Subcutaneous adipose tissue (tissue), 4 donors: Measurements from ENCODE around the gene FNDC5. TPM values are rescaled to one million over a fixed set of nuclear protein-coding genes. Genes with fewer than 3 reads are reported as not detected.

Experiments
- total RNA-seq, 4 donors: library from RNA; depleted of rRNA; stranded (reverse); fragments of >200 nt; gene quantifications; one replicate each; pipeline ENCODE4 v1.1.0, GENCODE V29; 2016
- TF ChIP-seq, protein P1 (sequence below): fragments of 450-650 bp; IDR thresholded peaks from one replicate; pipeline ENCODE4 v1.5.1; 2016; ENCODE audit warnings: low read depth, mild to moderate bottlenecking, control low read depth, antibody characterized with exemption, moderate library complexity

Gene FNDC5
- total RNA-seq, 4 donors from 2014 or later: 0.85 to 0.88 TPM; not detected in 2

DNA sequence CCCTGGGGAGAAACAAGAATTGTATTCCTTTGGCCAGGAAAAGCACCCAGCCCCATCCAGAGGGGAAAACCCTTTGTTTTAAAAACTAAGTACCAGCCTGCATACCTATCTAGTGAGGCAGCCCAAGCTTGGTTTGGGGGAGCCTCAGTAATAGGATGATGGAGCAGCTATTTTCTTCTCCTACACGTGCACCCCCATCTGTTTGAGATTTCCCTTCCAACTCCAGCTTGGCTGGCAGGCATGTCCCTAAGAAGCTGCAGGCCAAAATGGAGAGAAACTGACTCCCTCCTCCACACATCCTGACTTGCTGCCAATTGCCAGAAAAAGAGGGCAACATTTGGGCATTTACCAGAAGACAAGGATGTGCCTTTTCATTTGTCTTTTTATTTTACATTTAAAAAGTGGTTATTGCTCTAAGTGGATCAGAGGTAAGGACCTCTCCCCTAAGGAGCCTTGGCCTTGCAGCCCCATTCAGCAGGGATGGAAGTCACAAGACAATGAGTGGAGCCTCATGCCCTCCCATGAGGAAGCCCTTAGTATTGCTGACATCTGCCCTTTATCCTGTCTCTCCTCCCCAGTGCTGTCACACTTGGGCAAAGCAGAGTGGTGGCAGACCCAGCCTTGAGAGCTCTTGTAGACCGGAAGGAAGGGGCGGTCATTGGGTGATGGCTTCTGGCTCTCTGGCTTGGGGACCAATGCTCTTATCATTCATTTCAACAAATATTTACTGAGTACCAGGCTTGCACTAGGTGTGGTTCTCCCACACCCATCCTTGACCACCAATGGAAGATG lies 8.6 kb downstream of the FNDC5 start:
- TF ChIP-seq, protein P1, sequence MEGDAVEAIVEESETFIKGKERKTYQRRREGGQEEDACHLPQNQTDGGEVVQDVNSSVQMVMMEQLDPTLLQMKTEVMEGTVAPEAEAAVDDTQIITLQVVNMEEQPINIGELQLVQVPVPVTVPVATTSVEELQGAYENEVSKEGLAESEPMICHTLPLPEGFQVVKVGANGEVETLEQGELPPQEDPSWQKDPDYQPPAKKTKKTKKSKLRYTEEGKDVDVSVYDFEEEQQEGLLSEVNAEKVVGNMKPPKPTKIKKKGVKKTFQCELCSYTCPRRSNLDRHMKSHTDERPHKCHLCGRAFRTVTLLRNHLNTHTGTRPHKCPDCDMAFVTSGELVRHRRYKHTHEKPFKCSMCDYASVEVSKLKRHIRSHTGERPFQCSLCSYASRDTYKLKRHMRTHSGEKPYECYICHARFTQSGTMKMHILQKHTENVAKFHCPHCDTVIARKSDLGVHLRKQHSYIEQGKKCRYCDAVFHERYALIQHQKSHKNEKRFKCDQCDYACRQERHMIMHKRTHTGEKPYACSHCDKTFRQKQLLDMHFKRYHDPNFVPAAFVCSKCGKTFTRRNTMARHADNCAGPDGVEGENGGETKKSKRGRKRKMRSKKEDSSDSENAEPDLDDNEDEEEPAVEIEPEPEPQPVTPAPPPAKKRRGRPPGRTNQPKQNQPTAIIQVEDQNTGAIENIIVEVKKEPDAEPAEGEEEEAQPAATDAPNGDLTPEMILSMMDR: no peak

DNA sequence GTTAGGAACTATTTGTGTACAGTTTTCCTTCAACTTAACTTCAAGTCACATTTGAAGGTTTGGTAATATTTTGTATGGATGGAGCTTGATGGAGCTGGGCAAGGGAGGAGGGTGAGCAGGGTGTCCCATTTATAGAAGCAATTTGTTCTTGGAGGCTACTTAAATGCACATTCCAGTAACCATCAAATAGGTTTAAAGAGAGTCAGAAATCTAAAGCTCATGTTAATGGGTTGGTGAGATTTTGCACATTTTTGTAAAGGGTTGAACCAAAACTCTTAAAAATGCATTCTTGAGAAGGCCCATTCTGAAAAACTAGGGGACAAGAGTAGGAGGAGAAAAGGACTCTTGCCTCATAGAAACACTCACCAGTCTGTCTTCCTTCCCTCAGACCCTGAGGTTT lies 10.1 kb downstream of the FNDC5 start:
- TF ChIP-seq, protein P1: no peak

DNA sequence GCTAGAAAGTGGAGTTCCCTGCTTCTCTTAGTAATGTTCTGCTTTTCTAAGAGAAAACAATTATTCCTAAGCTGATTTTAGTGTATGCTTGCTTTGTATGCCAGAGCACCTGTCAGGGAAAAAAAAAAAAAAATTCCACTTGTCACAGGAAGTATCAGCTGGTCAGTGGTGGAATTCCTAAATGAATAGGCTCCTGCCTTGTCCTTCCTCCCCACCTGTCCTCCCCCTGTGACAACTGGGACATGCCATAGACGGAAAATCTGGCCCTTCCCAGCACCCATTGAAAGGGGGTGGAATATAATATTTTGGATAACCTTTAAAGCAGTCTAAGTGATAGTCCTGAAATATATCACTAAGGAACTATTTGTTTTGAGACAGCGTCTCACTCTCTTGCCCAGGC lies 10.8 kb downstream of the FNDC5 start:
- TF ChIP-seq, protein P1: no peak

DNA sequence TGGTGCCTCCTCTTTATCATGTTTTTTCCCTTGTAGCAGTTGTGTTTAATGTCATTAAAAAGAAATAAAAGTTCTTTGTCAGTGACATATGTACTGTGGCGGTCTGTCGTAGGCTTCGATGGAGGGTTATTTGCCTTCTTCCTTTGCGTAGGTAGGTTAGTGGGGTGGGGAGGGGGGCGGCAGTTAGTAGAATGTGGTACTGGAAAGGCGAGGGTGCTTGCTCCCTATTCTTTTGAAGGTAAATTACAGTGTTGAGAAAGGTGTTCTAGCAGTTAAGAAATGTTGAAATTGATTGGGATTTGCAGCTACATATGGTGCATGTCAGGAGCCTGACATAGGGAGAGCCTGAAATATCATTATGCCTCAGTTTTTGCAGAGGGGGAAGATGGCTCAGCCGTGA lies 11.9 kb downstream of the FNDC5 start:
- TF ChIP-seq, protein P1: no peak

DNA sequence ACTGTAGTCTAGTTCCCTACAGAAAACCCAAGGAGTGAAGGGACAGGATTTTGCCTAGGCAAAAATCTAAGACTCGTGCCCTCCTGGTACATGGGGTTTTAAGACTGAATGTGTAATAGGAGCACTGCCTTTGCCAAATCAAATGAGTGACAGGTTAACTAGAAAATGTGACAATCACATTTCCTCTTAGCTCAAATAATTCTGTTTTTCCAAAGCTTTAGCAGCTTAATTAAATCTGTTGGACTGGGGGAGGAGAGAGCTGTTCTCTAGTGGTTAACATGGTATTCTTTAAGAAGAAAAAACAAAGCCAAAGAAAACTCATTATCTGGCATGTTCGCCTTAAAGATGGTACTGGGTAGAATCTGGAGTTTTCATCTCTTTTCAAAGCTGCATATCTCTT lies 12.6 kb downstream of the FNDC5 start:
- TF ChIP-seq, protein P1: no peak

DNA sequence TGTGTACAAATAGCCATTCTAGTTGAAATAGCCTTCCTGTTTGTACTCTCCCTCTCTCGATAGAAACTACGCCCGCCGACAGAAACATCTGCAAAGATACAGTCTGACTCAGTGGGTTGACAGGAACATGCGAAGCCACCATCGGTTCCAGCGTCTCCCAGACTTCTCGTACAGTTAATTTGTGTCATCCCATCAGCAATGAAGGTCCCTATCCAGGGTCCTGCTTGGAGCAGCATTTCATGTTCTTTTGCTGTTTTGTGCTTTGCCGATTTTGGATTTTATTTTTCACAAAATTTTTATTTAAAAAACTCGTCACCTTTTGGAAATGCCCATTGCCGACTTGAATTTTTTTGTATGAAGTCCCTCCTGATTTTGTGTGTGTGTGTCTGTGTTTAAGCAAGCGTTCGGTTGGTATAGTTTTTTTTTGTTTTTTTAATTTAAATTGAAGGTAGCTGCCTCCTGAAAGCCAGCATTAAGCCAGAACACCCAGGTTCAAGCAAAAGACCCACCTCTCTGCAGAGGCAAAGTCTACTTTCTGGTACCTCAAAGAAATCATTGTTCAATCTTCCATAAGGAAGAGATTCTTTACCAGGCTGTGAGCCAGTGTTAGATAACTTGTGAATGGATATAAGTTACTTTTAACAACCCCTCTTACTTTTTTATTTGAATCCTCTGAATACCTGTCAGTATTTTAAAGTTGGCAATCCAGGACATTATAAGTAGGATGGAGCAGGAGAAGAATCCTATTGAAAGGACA lies 14.7 kb downstream of the FNDC5 start:
- TF ChIP-seq, protein P1: no peak

DNA sequence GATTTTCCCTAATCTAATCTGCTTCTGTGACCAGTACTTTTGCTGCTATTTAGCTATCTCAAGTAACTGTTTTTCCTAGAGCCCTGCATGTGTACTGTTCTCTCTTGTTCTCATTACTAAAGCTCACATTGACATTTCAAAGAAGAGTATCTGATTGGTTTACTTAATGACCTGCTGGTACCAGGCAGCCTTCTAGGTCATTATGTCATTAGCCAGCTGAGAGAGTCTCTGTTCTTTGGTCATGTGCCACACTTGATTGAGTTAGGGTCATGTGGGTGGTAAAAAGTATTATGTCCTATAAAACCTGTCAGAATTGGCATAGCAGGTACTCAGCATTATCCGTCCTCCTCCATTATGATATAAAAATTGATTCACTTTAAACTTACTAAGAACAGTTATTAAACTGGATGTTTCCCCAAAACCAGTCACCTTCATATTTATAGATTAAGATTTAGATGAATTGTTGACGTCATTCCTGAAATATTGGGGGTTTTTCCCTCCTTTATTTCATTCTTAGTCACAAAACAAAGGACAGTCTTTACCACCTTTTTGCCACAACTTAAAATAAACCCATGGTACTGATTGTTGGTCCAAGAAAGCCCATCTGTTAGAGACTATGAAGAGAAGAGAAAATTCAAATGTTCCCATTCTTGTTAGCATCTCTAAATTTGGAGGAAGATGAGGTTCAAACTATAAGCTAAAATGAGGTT lies 22.2 kb downstream of the FNDC5 start:
- TF ChIP-seq, protein P1: no peak
